GM18870 (cell line): Measurements from ENCODE around the gene ZPLD1.

Experiments
- ATAC-seq: cut with Tn5 transposase; IDR thresholded peaks from one replicate; pipeline ENCODE4 v1.9.1; 2021; ENCODE audit warnings: moderate library complexity; ENCODE audit not compliant: unreplicated experiment

Gene ZPLD1

DNA sequence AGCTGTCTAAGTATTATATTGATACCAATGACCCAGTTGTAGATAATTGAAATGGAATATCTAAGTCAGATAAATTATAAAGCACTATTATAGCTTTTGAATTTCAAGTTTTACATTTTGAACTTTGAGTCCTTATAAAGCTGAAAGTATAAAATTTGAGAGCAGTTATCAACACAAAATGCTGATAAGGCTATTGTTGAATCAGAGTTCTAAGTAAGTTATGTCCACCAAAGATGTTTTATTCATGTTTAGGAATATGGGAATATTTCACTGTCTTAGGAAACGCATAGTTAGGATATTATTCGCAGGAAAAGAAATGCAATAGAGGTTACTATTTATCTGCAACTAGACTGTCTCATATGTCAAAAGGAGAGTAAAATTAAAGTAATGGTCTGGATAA lies 29.4 kb downstream of the ZPLD1 start:
- no peak for ATAC-seq

DNA sequence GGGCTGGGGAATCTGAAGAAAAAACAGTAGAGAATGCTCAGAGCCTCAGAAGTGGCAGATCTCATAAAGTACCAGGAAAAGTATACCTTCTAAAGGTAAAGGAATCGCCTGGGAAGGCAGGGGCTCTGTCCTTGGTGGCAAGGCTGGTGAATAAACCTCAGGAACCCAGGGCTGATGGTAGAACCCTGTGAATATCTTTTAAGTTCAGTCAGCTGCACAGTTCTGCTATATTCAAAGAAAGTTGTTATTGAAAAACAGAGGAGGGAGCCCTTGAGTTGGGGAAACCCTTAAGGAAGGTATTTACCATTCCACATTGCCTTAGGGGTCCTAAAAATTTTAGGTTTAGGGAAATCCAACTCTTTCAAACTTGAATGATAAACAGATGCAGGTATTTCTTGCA lies 31.2 kb downstream of the ZPLD1 start:
- ATAC-seq: no peak

DNA sequence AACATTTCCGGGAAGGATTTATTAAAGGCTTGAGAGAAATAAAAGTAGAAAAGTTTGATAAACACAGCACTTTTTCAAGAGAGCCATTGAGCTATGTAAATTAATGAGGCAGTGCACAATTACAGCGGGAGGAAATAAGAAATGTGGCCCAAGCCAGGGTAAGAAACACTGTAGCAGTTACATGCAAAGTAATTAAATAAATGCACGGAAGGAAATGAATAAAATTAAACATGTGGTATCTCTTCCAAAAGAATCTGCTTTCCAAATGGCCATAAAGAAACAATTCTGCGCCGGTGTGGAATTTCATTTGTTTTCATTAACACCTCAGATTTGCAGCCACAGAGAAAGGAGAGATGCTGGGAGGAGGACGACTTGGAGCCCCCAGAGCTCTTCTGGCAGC lies 35.3 kb downstream of the ZPLD1 start:
- no peak for ATAC-seq

DNA sequence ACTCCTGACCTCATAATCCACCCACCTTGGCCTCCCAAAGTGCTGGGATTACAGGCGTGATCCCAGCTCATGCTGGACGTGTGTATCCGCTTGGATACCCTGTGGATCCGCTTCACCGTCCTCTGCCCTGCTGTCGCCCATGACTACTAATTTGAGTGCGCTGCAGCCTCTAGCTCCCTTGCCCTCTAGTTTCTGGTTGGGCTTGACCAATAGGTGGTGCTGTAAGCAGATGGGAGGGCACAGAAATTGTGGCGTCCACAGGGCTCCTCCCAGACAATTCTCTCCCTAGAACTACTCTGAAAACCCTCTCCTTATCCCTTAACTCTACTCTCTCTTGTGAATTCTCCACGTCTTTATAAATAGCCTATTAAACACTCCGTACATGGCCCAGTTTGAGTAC lies 36.2 kb downstream of the ZPLD1 start:
- no peak for ATAC-seq

DNA sequence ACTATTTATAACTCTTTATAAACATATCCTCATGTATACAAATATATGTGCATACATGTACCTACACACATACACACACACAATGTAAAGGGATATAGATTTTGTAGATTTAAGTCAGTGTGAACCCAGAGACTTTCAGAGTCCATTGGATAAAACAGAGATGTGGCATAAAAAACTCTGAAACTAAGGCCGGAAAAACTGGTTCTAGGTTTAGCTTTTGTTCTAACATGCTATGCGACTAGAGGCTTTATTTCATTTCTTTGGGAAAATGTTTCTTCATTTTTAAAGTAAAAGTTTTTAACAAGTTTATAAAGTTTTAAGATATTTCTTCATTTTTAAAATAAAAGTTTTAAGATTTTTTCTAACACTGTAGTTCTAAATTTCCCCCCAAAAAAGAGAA lies 36.7 kb downstream of the ZPLD1 start:
- no peak for ATAC-seq

DNA sequence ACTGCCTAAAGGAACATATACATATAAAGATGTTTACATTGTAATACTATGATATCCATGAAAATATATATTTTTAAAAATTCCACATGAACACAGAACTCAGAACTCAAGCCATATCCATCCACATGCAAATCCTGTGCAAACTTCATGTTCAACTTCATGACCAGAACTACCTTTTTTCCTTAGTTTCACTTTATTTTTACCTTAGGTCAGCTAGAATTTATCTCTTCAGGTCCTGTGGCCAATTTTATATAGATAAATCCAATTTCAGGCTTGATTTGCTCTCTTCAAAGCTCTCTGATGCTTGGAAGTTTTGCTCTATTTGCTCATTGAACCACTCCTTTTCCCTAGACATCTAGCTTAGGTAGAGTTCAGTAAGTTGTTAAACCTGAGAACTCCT lies 38.8 kb downstream of the ZPLD1 start:
- no peak for ATAC-seq

DNA sequence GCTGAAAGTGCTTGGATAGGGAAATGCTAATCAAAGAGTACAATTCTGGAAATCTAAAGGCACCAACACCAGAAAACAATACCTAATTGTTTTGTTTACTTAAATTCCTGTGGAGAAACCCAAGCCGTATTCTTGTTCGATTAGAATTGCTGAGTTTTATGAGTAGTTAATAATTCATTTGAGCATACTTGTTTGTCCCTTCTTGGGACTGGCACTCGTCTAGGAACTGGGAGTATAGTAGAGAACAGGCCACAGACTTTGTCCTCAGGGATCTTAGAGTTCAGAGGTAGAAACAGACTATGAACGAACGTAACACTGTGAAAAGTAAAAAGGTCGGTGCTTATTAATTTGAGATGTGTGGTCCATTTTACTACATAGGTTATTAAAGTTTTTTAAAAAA lies 39.4 kb downstream of the ZPLD1 start:
- ATAC-seq: no peak

DNA sequence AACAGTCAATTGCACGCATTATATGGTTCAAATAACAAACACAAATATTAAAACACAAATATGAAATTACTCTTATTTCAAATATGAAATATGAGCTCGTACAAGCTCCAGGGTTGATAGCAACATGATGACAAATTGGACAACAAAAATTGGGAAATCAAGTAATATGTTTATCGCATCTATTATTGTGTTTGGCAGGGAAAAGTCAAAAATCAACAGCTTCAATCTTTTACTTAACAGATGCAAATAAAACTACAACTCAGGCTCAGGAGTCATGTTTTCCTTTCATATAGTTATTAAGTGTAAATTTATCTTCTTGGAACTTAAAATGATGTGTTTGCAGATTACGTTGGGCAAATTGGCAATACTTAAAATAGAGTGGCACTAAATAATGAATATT lies 41.4 kb downstream of the ZPLD1 start:
- no peak for ATAC-seq

DNA sequence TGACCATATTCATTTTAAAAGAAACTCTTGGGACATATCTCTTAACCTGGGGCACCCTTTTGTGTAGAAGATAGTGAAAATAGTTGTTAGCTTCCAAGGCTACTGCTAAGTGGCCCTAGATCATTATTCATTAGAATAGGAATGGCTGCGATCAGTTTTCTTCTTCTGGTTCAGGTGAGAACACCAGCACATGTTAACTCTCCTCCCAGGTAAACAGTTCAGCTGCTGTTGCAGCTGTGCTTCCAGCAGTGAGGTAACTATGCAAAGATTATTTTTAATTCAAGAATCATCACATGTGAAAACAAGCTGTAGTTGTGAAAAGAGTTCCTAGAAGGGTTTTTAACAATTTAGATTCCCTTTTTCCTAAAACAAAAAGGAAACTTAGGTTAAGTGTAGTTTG lies 43.3 kb downstream of the ZPLD1 start:
- no peak for ATAC-seq

DNA sequence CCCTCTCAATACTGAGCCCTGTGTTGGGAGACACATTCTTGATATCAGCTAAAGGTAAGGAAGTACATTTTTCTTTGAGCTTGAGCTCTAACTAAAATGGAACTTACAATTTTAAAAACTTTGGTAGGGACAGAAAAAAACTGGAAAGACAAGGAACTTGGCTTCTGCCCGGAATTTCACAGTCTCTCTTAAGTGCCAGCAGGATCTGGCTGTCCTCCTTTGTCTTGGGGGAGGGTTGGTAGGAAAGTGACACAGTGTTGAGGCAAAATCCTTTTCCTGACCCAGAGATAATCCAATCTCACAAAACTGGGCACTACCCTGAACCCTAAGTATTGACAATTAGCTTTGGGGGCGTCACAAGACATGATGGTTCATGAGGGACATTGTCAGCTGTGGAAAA lies 45.3 kb downstream of the ZPLD1 start:
- no peak for ATAC-seq

DNA sequence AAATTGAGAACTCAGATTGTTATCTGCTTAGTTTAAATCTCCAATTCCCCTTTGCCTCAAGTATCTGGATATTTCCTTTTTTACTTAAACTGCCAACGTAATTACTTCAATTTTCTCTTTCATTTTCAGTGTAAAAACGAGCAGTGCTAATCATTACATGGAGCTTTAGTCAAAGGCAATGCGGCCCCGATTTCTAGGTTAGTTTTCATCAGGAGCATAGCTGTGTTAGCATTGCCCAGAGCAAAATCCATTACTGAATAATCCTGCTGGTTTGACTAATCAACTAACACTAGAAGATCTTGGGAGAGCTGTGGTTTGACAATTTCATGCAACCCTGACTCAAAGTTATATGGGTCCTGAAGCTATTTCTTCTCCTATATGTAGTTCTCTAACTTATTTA lies 46.2 kb downstream of the ZPLD1 start:
- ATAC-seq: no peak

DNA sequence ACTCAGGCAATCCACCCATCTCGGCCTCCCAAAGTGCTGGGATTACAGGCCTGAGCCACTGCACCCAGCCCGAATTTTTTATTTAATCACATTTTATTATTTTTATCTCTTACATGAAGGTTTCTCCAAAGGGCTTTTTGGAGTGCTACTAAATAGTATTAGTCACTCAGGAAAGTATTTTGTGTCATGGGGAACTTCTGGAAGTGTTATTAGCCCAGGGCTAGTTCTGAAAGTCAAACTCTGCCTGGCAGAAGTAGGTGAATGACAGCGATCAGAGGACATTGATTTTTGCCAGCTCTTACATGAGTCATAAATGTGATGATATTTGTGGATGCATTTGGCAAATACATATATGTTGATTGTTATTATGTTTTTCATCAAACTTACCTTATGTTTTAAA lies 48.7 kb downstream of the ZPLD1 start:
- ATAC-seq: no peak

DNA sequence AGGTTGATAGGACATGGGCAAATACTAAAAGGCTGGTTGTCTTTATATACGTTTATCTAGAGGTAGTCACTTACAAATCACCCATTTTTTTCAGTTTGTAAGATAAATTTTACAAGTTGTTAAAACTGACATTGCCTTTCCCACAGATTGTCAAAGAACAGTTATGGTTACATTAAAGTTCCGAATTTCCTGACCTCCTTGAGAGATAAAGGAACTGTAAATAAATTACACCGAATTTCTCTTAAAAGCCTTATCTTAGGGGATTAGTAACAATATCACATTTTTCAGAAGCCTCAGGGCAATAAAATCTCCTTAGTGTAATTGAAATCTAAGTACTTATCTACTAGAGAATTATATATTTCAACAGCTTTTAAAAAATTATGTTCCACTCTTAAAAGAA lies 49.5 kb downstream of the ZPLD1 start:
- ATAC-seq: no peak

DNA sequence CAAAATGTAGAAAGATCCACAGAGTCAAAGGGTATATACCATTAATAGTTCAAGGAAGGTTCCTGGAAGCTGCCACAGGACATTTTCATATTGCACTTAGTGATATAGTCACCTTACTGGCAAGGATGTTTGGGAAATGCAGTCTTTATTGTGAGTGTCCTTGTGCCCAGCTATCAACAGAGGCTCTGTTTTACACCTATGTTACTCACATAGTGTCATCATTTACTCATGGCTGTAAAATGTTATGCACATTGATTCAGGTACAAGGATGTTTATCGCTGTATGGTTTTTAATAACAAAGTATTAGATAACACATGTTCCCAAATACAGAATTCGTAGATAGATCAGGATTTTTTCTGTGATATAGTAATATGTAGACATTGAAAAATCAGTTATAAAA lies 50.9 kb downstream of the ZPLD1 start:
- ATAC-seq: no peak

DNA sequence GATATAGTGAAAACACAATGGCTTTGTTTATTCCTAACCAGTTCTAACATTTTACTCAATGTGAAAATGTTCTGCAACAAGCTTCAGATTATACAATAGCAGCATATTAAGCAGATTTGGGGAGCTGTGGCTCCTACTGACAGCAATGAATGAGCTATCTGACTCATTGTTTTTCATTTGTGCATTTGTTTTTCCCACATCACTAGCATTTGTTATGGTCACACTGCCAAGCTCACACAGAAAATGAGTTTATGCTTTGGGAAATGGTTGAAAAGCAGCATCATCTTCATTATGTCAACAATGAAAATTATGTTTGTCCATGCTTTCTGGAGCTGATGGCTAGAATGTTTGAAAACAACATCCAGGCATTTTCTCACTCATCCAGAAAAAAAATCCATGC lies 53.5 kb downstream of the ZPLD1 start:
- ATAC-seq: no peak

DNA sequence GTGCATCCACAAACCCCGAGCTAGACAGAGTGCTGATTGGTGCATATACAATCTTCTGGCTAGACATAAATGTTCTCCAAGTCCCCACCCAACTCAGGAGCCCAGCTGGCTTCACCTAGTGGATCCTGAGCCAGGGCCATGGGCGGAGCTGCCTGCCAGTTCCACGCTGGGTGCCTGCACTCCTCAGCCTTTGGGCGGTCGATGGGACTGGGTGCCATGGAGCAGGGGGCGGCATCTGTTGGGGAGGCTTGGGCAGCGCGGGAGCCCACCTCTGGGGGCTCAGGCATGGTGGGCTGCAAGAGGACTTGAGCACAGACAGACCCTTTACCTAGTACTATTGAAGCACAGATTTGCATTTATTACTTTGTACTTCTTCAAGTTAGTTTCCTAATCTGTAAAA lies 57.5 kb downstream of the ZPLD1 start:
- no peak for ATAC-seq

DNA sequence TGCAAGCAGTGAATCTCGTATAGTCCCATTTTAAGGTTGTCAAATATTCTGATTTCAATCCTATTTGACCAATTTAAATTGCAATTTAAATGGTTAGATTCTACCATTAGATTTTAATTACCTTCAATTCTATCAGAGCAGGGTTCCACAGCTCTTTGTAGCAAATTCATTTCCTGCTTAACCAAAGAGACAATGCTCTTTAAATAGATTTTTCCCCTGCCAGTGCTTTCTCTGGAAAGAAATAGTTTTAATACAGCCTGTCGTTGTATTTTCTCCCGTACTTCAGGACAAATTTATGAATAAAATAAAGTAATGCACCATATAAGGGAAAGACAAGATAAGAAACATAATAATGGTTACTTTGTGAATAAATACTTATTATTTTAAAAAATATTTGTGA lies 62.8 kb downstream of the ZPLD1 start:
- no peak for ATAC-seq

DNA sequence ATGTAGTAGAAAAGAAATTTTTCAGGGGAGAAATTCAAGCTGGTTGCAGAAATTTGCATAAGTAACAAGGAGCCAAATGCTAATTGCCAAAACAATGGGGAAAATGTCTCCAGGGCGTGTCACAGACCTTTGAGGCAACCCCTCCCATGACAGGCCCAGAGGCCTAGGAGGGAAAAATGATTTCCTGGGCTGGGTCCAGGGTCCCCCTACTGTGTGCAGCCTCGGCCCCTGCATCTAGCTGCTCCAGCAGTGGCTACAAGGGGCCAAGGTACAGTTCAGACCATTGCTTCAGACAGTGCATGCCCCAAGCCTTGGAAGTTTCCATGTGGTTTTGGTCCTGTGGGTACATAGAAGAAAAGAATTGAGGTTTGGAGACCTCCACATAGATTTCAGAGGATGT lies 70.7 kb downstream of the ZPLD1 start:
- ATAC-seq: no peak

DNA sequence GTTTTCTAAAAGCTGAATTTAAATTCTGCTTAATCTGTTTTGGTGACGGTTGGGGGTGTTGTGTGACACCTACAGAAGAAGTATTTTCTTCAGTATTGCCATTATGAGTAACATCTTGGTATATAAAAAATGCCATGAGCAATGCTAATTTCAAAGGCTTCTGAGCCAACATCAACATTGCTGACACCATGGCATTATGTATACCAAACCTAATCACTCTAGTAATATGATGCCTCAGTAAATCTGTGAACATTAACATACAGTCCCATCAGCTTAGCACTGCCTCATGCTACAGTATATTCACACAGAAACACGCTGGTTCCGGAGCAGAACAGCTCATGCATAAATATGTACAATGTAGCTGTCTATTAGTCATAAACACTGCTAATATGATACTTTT lies 75.8 kb downstream of the ZPLD1 start:
- ATAC-seq: no peak

DNA sequence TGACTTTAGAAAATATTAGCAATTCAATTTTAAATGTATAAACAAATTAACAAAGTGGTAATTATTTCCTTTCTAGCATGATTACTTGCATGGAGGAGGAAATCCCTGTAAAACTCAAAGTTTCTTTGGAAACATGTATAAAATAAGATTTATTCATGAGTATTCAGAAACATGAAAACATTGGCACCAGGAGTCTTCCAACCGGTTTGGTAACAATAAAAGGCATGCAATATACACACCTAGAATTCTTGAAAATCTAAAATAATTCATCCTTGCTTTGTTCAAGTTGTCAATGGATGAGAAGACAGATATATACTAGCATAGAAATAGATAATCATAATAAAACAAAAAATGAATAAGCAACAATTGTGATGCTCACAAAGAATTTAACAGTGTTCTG lies 76.4 kb downstream of the ZPLD1 start:
- no peak for ATAC-seq

DNA sequence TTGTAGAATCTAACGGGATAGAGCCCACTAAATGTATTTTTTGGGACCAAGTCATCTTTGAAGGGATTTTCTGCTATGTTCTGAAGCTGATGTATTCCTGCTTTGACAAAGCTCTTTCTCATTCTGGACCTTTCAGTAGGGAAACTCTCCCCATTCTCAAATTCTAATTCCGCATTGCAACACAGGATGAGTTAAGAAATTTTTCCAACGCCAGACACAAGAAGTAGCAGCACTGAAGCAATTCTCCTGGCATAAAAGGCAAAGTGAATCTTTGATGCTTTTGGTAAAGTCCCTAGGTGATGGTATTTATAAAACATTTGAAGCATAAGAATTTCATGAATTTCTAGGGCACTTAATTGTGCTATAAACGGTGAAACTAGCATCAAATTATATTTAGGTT lies 76.8 kb downstream of the ZPLD1 start:
- ATAC-seq: no peak

DNA sequence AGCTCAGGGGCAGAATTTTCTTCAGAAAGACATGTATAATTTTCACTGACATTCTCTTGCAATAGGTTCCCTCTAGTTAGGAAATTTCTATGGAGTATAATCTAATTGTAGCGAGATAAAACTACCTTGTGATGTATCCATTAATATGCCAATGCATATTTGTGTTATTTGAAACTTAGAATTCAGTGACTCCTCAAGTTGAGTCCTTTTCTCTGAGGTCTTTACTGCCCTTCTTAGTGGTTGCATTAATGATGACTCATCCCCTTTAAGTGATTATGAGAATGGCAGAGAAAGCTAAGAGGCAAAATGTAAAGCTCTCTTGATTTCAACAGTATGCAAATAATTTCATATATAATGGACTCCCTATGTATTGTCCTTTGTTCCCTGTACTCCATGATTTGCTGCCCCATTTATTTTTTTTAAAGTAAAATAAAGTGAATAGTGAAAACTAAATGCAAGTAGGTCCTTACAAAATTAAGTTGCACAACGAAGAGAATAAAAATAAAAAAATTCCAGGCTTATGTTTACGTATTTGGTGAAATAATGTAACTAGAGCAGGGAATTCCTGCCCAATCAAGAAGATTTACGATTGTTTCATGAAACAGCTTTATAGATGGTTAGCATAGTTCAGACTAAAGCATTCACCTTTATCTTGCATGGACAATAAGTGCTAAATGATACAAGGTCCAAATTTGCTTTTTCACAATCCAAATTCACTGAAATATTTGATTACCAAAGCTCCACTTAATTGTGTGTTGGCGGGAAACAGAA lies 78.1 kb downstream of the ZPLD1 start:
- no peak for ATAC-seq

DNA sequence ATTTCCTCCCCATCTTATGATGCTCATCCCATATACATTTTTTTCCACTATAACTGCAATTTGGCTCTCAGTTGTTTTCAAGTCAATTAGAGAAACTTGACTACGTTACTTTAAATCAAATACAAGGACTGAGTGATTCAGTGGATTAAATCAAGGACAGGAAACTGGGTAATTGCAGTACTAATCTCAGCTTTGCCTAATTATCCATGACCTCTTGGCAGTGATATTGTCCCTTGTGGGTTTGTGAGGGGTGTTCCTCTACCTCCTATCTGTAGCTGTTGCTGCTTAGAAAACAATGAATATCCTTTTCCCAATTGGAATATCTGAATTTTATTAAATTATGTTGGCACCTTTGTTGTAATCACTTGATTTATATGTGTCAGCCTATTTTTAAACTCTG lies 79.4 kb downstream of the ZPLD1 start:
- no peak for ATAC-seq
